ENCODE measurements around the gene SLC6A6. TPM values are rescaled to one million over a fixed set of nuclear protein-coding genes. Genes with fewer than 3 reads are reported as not detected.

Gene SLC6A6
- total RNA-seq, 1 experiment from 2014 or later: 72.6 TPM

GRCh38 chr3:14386254-14386653 is 16.2 kb upstream of the SLC6A6 start:
- Histone ChIP-seq H3K4ac (ENCODE audit: low read depth, low read length) (no peak overlapping the region), H3K9me3 (ENCODE audit: control insufficient read depth, low read depth, low read length) (no peaks in the 10 kb centered on the region), H3K27ac (ENCODE audit: insufficient read length, low read depth, low read length) (no peak overlapping the region), H2BK5ac (ENCODE audit: insufficient read length, low read length) (no peak overlapping the region), H3K14ac (ENCODE audit: insufficient read depth, low read length) (no peak overlapping the region), H4K5ac (ENCODE audit: insufficient read length, low read depth, low read length) (no peak overlapping the region), H3K18ac (ENCODE audit: insufficient read length, low read depth, low read length) (no peak overlapping the region), H3K23ac (ENCODE audit: insufficient read length, low read depth, low read length) (no peak overlapping the region), H2BK12ac (ENCODE audit: insufficient read length, low read depth, low read length) (no peak overlapping the region), H3K4me1 (ENCODE audit: insufficient read depth, low read length) (no peaks in the 10 kb centered on the region), H2BK120ac (ENCODE audit: low read depth, low read length, poor library complexity, severe bottlenecking) (no peak overlapping the region), H2BK20ac (ENCODE audit: low read depth, low read length, poor library complexity, severe bottlenecking) (no peak overlapping the region), H4K8ac (replicated peaks; ENCODE audit: insufficient read length, low read depth, low read length) (no peak overlapping the region), H3T11ph (ENCODE audit: low read length) (no peak overlapping the region), H4K20me1 (ENCODE audit: control insufficient read depth, insufficient read depth, insufficient read length) (no peaks in the 10 kb centered on the region), H3K79me2 (ENCODE audit: insufficient read depth, low read length) (no peaks in the 10 kb centered on the region), H3K23me2 (ENCODE audit: insufficient read length, low read depth, low read length, poor library complexity, severe bottlenecking) (no peaks in the 10 kb centered on the region), H3K4me2 (ENCODE audit: insufficient read depth, insufficient read length, low read length) (no peak overlapping the region), H3K27me3 (ENCODE audit: insufficient read depth, low read length) (no peaks in the 10 kb centered on the region), H3K56ac (ENCODE audit: insufficient read length, low read depth, low read length) (no peak overlapping the region), H2AK5ac (ENCODE audit: insufficient read length, low read length) (no peak overlapping the region), H2AFZ (ENCODE audit: low read length) (no peak overlapping the region), H2BK15ac (ENCODE audit: low read depth, low read length) (no peak overlapping the region), H4K91ac (ENCODE audit: insufficient read length, low read depth, low read length) (no peak overlapping the region), H3K9ac (ENCODE audit: extremely low read depth, insufficient read length, low read length) (no peak overlapping the region), H3K79me1 (ENCODE audit: insufficient read depth, low read depth, low read length, poor library complexity, severe bottlenecking) (no peaks in the 10 kb centered on the region)
- H3K4me1 Mint-ChIP-seq: no peaks in the 10 kb centered on the region; a peak in 2 of 4 replicates
- H3K4me3 Mint-ChIP-seq: no peak overlapping the region
- no CpG with 5 or more reads among the region's 9 CpGs for WGBS (ENCODE audit: extremely low coverage, insufficient read length, low lambda C conversion rate)
- H3K9me3 Mint-ChIP-seq: no peaks in the 10 kb centered on the region; a peak in 1 of 5 replicates
- peaks cover 24% of the 10 kb centered on the region for H3K27me3 Mint-ChIP-seq (ENCODE audit: low read depth)
- H3K36me3 Mint-ChIP-seq (ENCODE audit: insufficient read depth in 1 of 3, low read depth in 3 of 3): no peaks in the 10 kb centered on the region
- DNase-seq: no peak
- TF ChIP-seq, protein P1, sequence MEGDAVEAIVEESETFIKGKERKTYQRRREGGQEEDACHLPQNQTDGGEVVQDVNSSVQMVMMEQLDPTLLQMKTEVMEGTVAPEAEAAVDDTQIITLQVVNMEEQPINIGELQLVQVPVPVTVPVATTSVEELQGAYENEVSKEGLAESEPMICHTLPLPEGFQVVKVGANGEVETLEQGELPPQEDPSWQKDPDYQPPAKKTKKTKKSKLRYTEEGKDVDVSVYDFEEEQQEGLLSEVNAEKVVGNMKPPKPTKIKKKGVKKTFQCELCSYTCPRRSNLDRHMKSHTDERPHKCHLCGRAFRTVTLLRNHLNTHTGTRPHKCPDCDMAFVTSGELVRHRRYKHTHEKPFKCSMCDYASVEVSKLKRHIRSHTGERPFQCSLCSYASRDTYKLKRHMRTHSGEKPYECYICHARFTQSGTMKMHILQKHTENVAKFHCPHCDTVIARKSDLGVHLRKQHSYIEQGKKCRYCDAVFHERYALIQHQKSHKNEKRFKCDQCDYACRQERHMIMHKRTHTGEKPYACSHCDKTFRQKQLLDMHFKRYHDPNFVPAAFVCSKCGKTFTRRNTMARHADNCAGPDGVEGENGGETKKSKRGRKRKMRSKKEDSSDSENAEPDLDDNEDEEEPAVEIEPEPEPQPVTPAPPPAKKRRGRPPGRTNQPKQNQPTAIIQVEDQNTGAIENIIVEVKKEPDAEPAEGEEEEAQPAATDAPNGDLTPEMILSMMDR (conservative IDR thresholded peaks at IDR 0.05): no peak
- H3K27ac Mint-ChIP-seq: no peak overlapping the region

Measured in H9 (cell line).